NCI-H1105 (cell line): ENCODE data around the gene SLC22A12.
"Not testable (repeated sequence)": the region's sequence is repeated elsewhere in the genome, so short reads cannot be mapped to it uniquely, and the experiment has no call there.

Source experiments
- DNase-seq: peaks from one replicate; lab custom pipeline; 2025; lab: John Stamatoyannopoulos, UW

SLC22A12 gene

GRCh38 chr11:64590763-64591221, at the start of gene SLC22A12:
Gene SLC22A12 (plus strand): TSS chr11:64591220. CDS start chr11:64591557, 337 bp downstream.
- DNase-seq = no peak

- no peak for DNase-seq
Observed at GRCh38 chr11:64542172-64543125, 48.6 kb upstream of the SLC22A12 start.

GRCh38 chr11:64543818-64544217, 47.2 kb upstream of the SLC22A12 start:
- no peak for DNase-seq

- DNase-seq = no peak
Observed at GRCh38 chr11:64544616-64545296, 46.3 kb upstream of the SLC22A12 start.

DNA sequence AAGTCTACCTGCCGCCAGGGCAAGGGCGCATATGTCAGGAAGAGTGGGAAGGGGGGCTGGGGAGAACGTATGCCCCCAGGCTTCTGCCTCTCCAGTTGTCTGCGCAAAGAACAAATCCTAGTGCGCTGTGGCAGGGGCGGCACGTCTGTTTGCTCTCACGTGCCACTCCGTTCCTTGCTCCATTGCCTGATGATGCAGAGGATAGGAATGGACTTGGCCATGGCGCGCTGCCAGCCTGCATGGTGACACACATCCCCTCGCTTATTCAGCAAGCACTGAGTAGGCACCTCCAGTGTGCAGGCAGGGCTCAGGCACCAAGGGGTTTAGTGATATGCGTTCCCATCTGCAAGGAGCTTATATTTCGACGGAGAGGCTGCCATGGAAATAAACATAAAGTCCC, 45.4 kb upstream of the SLC22A12 start:
- DNase-seq = no peak

DNA sequence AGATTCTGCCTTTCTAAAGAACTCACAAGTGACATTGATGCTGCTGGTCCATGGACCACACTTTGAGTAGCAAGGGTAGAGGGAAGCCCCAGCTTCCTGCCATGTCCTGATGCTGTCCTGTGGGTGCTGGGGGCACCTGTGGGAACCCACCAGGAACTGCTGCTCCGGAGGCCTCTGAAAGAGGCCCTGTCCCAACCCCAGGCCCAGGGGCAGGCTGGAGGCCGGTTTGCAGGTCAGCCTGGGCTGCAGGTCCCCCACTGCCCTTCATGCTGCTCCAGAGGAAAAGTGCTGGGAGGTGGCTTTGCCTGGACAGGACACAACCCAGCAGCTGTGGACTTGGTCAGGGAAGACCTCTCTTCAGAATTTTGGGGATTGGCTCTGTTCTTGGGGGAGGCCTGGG, 44.8 kb upstream of the SLC22A12 start:
- no peak for DNase-seq

DNA sequence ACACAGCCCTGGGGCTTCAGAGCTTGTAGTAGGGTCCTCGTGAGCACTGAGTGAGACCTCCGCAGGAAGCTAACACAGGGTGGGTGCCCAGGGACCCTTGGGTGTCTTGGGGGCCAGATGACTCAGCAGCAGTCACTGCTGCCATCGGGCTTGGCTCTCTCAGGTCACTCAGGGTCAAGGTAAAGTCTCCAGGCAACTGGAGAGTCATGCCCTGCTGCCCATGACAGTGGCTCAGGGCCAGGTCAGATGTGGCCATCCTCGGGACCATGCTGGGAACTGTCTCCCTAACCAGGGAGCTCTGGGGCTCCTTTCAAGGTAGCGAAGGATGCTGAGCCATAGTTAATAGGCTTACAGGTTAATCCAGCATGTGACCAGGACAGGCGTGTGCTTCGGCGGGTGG, 44.4 kb upstream of the SLC22A12 start:
- DNase-seq = no peak

DNA sequence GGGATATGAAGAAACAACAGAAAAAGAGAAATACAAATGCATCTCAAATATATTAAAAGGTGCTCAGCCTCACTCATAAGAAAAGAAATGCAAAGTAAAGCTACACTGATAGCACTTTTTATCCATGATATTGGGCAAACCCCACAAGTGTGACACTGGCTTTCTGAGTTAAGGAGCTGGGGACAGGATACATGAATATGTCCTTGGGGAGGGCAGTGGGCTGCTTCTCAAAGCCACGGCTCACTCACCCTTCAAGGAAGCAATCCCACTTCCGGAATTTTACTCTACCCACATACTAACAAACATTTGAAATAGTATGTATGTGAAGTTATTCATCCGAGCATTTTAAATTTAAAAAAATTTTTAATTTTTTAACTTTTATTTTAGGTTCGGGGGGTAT, 41.1 kb upstream of the SLC22A12 start:
- DNase-seq = no peak

GRCh38 chr11:64553554-64554201, 37.3 kb upstream of the SLC22A12 start:
- peak; percentile 51 for DNase-seq

DNA sequence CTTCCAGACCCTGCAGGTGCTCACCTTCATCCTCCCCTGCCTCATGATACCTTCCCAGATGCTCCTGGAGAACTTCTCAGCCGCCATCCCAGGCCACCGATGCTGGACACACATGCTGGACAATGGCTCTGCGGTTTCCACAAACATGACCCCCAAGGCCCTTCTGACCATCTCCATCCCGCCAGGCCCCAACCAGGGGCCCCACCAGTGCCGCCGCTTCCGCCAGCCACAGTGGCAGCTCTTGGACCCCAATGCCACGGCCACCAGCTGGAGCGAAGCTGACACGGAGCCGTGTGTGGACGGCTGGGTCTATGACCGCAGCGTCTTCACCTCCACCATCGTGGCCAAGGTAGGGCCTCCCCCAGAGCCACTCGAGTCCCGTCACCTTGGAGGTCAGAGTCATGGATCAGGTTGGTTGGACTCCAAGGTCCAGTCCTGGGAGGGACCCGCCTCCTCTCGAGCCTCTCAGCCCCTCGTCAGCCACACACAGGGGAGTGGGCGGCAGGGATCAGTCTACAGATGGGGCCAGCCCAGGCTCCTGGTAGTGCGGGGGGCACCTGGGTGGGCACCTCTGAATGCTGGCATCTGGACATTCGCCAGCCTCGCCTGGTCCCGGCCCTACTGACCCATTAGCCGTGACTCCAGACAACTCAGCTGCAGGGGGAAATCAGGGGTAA, 34.8 kb upstream of the SLC22A12 start:
- no peak for DNase-seq

DNA sequence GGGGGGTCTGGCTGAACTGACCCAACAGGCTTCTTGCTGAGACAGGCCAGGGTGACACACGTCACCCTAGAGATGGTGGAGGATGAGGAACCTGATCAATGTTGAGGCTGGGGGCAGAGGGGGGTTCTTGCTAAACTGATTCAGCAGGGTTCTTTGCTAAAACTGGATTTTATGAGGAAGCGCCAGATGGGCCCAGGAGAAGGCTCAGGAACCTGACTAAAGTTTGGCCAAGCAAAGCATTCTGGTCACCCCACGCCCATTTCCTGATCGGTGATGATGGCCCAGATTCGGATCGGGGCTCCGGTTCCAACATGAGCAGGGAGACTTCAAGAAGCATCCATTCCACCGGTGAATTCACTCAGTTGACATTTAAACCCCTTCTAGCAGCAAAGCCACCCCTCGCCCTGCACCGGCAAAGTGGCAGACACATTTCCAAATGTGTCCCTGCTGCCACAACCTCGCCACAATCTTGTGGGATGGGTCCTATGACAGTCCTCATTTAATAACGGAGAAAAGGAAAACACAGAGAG, 34.2 kb upstream of the SLC22A12 start:
- DNase-seq = no peak

GRCh38 chr11:64558065-64558745, 32.8 kb upstream of the SLC22A12 start:
- DNase-seq = no peak

- no peak for DNase-seq
Observed at GRCh38 chr11:64558869-64559268, 32.2 kb upstream of the SLC22A12 start.

DNA sequence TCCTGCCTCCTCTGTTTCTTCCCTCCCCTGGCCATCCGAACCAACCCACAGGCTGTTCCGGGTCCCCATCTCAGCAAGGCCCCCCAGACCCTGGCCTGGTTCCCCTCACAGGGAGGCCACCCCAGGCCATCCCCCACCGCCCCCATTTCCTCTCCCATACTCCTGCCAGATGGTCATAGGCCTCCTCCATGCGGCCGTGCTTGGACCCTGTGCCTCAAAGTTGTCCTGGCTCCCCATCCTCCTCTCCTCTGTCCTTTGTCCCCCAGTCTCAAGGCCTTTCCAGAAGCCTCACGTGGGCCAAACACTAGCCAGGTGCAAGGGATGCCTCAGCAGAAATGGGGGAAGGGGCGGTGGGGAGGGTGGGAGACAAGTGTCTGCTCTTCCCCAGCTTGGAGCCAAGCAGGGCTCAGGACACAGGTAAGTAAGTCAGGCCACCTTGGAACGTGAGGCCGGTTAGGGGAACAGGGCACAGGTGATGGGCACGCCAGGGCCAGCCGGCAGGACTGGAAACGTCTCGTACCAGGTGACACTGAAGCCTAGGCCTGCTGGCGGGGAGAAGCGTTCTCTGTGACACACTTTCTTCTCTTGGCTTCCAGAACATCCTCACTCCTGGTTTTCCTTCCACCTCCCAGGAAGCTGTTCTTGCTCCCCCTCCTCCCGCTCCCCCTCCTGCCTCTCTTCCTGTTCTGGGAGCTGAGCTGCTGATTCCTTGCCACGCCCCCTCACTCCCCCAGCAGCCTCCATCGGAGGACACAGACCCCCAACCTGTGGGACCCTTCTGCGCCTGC, 31.5 kb upstream of the SLC22A12 start:
- no peak for DNase-seq

DNA sequence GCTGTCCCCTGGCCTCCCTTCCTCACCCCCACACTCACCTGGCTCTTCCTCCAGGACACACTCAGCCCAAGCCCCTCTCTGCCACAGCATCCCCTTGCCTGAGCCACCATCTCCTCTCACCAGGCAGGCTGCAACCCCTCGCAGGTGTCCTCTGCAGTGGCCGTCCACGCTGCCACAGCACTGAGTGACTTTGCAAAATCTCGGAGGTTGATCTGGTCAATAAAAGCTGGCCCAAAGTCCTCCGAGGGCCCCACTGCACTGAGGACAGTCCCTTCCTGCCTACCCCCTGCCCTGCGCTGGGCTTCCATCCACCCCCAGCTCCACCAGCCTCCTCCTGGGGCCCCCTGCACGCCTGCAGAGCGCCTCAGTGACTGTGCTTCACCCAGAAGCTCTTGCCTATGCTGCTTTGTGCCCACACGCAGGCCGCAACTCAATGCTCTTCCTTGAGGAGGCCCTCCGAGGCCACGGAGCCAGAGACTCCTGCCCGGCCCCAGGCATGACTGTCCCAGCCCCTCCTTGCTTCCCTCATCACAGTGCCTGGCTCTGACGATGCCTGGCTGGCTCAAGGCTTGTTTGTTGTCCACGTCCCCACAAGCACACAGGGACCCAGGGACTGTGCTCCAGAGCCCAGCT, 30.8 kb upstream of the SLC22A12 start:
- DNase-seq = no peak

DNA sequence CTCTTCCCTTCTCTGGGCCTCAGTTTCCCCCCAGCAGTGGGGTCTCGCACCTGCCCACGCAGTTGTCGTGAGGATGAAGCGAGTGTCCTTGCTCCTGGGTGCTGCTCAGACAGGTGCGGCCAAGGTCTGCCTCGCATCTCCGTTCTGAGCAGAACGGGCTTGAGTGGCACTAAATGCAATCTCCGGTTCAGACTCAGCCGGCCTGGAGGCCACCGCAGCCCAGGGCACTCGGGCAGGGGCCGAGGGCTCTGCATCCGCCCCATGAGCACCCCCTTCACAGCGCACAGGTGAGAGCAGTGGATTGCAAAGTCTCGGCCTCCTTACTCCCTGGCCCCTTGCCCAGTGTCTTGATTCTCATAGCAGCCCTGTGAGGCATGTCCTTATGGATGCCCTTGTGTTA, 30.1 kb upstream of the SLC22A12 start:
- DNase-seq = no peak

DNA sequence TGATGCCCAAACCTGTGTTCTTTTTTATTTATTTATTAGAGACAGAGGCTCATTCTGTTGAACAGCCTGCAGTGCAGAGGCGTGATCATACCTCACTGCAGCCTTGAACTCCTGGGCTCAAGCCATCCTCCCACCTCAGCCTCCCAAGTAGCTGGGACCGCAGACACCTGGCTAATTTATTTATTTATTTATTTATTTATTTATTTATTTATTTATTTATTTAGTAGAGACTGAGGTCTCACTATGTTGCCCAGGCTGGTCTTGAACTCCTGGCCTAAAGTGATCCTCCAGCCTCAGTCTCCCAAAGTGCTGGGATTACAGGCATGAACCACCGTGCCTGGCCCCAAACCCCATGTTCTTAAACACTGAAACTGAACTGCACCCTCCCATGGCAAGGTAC, 29.6 kb upstream of the SLC22A12 start:
- DNase-seq = not testable (repeated sequence)

DNA sequence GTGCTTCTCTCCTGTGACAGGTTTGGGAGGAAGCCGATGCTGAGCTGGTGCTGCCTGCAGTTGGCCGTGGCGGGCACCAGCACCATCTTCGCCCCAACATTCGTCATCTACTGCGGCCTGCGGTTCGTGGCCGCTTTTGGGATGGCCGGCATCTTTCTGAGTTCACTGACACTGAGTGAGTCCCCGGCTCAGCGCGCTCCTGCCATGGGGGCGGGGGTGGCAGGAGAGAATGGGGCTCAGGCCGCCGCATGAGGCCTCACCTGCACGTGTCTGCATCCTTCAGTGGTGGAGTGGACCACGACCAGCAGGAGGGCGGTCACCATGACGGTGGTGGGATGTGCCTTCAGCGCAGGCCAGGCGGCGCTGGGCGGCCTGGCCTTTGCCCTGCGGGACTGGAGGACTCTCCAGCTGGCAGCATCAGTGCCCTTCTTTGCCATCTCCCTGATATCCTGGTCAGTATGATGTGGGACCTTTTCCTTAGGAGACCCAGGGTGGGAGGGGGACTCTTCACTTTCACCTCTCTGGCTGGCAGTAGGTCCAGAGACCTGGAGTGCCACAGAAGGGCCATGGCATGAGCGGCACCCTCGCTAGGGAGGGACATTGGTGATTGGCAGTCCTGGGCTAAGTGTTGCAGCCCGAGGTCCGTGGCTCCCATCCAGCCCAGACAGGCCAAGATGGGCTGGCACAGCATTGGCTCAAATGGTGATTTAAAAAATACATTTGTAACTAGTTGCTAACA, 28.9 kb upstream of the SLC22A12 start:
- DNase-seq = no peak

DNA sequence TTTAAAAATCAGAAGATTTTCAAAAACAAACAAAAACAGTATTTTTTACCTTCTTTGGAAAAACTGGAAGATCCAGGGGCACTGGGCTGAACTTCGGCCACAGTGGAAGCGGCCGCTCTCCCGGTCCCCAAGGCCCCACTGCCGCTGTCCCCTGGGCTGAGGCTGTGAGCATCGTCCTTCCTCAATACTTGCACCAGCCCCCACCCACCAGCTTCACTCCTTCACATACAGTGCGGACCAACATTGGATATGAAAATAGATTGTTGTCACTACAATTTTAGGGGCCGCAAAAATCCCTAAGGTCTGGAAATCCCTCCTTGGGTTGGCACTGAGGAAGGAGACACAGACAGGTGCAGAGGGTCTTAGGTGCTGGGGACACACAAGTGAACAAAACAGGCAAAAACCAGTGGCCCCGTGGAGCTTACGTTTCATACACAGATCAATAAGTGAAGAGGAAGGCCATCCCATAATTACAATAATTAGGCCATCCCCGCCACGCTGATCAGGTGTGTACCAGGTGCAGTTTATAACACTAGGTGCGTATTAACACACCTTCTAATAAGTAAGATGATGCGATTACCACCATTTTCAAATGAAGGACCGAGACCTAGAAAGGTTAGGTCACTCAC, 28.2 kb upstream of the SLC22A12 start:
- no peak for DNase-seq
